HG03175 (cell line): Measurements from ENCODE around the gene TMSB10.
A peak's percentile ranks its signal among the peaks of the same experiment; 100 is the strongest.
"Not testable (repeated sequence)": the region's sequence is repeated elsewhere in the genome, so short reads cannot be mapped to it uniquely, and the experiment has no call there.

Source experiments
- ATAC-seq: cut with Tn5 transposase; IDR thresholded peaks from one replicate; pipeline ENCODE4 v1.9.1; 2021; ENCODE audit warnings: mild to moderate bottlenecking, moderate library complexity; ENCODE audit not compliant: unreplicated experiment

TMSB10 gene

DNA sequence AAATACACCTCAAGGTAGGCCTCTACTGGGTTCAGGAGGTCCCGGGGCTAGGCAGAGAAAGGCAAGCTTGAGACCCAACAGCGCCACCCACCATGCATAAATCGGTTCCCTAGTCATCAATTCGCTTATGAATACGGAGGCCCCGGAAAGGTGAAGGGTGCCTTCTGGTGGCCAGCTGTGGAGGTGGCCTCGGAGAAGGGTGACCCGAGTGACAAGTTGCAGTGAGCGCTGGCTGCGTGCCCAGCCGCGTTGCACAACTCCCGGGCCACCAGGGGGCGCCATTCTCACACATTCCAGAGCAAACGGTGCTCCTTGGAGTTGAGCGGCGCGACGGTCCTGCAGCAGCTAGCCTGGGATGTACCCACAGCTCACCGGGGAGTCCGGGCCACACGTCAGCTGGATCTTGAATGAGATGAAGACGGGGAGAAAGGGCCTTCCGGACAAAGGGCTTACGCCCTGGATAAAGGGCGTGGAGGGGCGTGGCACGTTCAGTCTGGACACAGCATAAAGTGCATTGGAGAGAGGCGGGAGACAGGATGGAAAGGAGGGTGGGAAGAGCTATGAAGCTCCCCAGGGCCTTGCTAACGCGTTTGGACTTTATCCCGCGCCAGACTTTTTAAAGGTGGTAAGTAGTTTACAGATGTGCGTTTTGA is 20.4 kb downstream of the TMSB10 start:
- ATAC-seq, result peak; percentile 80

DNA sequence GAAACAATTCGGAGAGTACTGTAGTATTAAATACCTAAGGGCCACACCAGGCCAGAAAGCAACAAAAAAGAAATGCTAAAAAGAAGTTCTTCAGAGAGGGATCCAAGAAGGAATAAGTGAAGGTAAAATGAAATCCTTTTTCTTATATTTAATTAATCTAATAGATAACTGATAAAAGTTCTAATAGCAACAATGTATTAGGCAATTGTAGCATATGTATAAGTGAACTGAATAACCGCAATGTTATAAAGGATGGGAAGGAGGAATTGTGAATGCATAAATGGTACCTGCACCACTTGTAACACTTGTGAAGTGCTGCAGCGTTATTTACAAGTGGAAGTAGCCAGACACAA is 21.8 kb downstream of the TMSB10 start:
- ATAC-seq, result no peak

DNA sequence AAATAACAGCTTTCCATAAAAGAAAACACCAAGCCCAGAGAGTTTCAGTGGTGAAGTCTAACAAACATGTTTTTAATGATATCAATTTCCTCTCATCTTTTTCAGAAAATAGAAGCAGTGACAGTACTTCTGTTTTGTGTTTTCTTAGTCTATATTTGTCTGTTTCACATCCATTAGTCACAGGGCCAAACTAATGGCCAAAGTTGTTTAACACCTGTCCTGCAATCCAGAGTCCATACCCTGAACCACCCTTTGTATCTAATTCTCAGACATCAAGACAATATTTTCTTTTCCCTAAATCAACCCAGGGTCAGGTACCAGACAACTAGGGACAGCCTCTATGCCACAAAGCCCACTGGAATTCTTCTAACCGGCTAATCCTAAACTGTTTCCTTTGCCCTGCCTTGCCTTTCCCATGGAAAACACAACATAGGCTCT is 25.9 kb downstream of the TMSB10 start:
- ATAC-seq, result peak; percentile 50

DNA sequence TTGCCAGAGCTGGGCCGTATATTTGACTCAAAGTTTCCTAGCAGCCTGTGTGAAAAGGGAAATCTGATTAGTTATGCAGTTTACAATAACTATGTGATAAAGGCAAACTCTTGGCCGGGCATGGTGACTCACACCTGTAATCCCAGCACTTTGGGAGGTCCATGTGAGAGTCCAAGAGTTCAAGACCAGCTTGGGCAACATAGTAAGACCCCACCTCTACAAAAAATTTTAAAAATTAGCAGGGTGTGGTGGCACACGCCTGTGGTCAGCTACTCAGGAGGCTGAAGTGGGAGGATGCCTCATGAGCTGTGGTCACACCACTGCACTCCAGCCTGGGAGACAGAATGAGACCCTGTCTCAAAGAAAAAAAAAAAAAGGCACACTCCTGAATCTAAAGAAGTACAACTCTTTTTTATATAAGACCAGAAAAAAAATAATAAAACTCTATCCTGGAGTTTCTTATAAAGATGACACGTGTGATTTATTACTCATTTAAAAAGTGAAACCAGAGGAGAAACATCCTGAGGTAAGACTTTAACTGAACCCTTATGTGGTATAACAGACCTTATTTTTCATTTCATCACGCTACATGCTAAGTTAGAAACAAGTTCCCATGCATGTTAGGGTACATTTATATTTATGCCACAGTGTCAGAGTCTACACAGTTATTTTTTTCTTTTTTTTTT is 32.9 kb downstream of the TMSB10 start:
- peak; percentile 38 for ATAC-seq

DNA sequence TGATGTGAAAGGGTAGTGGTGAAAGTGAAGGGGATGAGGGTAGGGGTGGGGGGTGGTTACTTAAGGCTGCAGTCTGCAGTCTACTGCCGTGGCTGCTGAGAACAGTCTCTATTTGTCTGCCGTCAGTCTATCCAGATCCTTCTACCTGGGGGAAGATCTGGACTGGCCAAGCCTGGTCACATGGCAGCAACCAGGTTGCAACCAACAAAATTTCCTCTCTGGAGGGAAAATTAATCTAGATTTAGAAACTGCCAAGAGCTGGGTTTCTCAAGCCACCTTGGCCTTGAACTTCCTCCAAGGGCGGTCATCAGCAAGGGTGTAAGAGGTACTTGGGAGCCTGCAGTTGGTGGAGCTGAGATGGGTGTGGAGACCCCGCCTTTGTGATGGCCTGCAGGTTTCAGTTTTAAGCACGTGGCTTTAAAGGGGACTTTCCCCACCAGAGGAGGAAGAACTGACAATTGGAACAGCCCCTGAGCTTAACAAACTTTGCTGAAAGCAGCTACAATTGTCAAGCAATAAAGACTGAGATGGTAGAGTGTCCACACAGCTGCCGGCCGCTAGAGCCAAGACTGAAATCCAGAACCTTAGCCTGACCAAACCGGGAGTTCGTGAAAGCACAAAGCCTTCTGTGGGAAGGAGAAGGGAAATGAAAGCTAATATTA is 34.1 kb downstream of the TMSB10 start:
- ATAC-seq, result peak; percentile 82

DNA sequence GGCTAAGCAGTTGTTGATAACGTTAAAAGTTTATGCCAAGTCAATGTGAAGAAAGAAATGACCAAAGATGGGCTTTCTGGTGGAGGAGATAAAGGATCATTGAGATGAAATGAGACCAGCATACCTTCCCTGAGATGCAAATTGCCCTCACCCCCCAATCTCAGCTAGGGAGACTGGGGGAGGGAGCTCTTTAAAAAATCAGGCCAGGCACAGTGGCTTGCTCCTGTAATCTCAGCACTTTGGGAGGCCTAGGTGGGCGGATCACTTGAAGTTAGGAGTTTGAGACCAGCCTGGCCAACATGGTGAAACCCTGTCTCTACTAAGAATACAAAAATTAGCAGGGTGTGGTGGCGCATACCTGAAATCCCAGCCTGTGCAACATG is 34.6 kb downstream of the TMSB10 start:
- ATAC-seq, result no peak

DNA sequence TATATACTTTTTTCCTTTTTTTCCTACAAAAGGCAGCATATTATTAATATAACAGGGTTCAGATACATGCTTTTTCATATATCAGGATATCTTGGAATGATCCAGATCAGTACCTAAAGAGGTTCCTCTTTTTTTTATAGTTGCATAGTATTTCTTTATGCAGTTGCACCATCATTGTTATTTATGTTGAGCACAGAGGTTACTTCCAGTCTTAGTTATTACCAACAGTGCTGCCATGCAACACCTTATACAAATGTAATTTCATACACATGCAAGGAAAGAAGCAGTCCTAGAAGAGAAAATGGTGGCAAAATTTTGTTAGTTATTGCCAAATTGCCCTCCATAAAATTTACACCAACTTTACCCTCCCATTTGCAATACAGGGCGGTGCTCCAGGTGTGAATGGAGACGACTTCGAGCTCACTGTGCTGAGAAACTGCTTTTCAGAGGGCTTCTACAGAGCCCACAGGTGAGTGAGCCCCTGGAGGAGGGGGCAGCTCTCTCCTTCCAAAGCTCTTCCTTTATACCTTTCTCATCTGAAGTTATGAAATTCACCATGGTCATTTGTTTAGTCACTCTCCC is 35.5 kb downstream of the TMSB10 start:
- no peak for ATAC-seq

DNA sequence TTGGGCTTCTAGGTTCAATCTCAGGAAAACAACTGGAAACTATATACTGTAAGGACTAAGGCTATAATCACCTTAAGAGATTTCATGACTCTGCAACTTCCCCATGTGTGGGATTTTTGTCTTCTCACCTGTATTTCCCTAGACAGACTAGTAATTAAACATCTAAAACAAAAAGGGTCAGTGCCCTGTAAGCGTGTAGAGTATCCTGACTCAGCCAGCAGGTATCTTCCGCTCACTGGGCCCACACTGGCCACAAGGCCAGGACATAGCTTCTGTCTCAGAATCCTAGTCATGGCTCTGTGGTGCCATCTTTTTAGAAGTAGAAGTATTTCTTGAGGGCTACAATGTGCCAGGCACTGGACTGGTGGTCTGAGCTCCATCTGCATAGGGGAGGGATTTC is 36.7 kb downstream of the TMSB10 start:
- no peak for ATAC-seq

DNA sequence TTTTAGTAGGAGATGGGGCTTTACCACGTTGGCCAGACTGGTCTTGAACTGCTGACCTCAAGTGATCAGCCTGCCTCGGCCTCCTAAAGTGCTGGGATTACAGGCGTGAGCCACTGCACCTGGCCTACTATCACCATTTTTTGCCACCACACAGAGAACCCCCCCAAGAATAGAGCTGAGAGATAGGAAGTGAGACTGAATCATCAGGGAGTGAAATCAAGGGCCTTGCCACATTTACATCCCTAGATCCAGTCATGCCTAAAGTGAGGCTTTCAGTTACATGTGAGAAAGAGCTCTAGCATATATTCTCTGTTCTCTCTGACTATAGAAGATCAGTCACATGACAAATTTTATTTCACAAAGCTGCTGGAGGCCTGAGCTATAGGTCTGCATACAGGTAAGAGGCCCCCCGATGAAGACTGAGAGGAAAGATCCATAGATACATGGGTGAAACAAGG is 37.5 kb downstream of the TMSB10 start:
- peak; percentile 33 for ATAC-seq

DNA sequence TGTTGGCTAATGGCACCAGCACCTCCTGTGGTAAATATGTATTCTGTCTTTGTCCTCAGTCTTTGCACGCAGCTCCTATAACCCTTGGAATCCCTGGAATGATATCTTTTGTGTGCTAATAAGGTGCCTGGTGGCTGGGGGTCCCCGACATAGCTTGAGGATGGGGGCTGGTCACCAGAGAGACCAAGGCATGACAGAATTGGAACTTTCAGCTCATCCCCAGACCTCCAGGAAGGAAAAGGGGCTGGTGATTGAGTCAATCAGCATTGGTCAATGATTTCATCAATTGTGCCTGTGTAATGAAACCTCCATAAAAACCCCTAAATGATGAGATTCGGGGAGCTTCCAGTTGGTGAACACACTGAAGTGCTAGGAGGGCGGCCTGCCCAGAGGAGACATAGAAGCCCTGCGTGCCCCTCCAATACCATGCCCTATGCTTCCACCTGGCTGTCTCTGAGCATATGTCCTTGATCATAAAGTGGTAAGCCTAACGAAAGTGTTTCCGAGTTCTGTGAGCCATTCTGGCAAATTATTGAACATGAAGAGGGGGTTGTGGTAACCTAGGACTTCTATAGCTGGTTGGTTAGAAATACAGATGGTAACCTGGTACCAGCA is 38.9 kb downstream of the TMSB10 start:
- ATAC-seq, result no peak

DNA sequence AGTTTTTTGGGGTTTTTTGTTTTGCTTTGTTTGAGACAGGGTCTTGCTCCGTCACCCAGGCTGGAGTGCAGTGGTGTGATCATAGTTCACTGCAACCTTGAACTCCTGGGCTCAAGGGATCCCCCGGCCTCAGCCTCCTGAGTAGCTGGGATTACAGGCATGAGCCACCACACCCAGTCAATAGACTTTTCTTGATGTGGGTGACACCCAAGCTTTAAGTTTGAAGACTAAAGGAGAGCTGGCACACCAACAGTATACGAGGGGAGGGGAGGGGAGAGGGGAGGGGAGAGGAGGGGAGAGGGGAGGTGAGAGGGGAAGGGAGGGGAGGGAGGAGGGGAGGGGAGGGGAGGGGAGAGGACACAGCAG is 40.4 kb downstream of the TMSB10 start:
- not testable (repeated sequence) for ATAC-seq

DNA sequence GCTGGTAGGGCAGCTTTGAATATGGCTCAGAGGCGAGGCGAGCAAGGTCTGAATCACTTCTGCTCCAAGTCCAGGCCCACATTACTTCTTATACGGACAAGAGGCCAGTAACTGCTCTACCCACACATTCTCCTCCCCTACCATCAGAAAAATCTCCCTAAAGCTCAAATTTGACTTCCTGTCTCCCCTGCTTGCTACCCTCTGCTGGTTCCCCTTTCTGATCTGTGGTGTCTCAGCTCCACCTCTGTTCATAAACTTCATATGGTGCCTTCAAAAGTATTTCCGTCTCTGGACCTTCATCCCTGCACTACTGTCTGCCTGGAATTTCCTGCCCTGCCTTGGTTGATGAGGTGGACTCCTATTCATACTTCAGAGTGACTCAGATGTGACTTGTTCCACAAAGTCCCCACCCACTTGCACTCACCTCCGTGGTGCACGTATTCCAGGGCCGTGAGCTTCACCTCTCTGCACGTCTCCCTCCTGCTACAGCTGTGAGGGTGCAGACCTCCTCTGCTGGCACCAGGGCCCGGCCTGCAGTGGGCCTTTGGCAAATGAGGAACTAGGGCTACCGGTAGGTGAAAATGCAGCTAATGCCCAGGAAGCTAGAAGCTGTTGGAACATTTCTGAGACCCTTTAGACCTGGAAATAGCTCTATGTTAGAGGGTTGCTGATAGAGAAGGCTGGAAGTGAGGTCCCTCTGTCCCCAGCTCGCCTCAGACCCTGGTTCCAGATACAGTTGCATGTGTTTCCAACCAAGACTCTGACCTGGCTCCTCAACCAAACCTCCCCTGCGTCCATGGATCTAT is 41.0 kb downstream of the TMSB10 start:
- ATAC-seq, result peak; percentile 73

DNA sequence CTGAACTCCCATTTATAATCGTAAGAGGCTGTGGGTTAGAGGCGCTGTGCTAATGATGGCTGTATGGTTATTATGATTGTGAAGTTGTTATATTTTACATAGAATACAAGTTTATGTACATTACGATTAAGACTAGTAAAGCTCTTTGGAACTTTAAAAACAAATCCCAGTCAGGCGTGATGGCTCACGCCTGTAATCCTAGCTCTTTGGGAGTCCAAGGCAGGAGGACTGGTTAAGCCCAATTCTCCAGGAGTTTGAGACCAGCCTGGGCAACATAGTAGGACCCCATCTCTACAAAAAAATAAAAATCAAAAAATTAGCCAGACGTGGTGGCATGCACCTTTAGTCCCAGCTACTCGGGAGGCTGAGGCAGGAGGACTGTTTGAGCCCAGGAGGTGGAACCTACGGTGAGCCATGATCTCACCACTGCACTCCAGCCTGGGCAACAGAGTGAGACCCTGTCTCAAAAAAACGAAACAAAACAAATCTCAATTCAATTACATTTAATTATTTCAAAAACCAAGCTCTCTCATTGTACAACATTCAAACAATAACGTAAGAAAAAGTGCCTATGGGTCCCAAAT is 41.6 kb downstream of the TMSB10 start:
- ATAC-seq, result no peak

DNA sequence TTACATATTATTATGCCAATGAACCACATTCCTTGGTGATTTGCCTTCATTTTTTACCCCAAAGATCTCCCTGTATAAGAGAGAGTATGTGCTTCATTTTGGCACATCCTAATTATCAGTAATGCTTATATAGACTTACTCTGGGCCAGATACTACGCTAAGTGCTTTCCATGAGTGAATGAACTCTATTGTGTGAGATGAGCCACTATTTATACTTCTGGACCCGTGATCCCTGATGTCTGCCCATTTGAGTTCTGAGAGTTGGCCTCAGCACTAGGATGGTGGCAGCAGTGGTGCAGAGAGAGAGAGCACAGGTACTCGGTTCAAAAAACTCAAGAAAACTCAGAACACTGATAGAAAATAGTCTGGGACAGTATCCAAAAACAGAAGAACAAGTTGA is 48.1 kb downstream of the TMSB10 start:
- ATAC-seq, result no peak

DNA sequence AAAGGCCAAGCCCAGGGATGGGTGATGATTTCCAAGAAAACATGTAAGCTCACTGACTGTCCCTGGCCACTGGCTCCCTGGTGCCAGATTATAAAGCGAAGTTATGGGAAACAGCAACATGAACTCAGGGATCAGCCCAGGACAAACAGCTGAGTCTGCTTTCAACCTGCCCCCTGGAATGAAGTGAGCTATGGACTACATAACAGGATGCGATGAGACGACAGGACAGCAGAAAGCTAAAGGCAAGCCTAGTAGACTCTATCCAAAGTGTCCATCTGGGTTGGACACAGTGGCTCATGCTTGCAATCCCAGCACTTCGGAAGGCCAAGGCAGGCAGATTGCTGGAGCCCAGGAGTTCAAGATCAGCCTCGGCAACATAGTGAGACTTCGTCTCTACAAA is 48.9 kb downstream of the TMSB10 start:
- no peak for ATAC-seq
